Metanephros (tissue), 2 donors: ENCODE data around the gene ARHGEF40. TPM values are rescaled to one million over a fixed set of nuclear protein-coding genes. Genes with fewer than 3 reads are reported as not detected.

Experiments
- small RNA-seq: library from RNA; depleted of rRNA; stranded (forward); fragments of <200 nt; gene quantifications from one replicate; pipeline ENCODE3, GENCODE V24; 2014; ENCODE audit warnings: low replicate concordance
- total RNA-seq: library from RNA; depleted of rRNA; stranded (reverse); fragments of >200 nt; gene quantifications from one replicate; pipeline ENCODE4 v1.2.3, GENCODE V29; 2014

Gene ARHGEF40
- 77.5 TPM for total RNA-seq

GRCh38 chr14:21070083-21070609 lies at the start of gene ARHGEF40:
TSS of gene ARHGEF40 (plus strand) at chr14:21070304. CDS start at chr14:21070397, 93 bp downstream.

GRCh38 chr14:21024585-21025370 lies 45.3 kb upstream of the ARHGEF40 start, which contains the start of gene NDRG2:
TSS of gene NDRG2 (minus strand) at chr14:21025061. CDS start at chr14:21023315, 1,746 bp downstream.

GRCh38 chr14:21029917-21030316 lies 40.2 kb upstream of the ARHGEF40 start, which contains the start of gene TPPP2:
TSS of gene TPPP2 (plus strand) at chr14:21030217. CDS start at chr14:21030582, 365 bp downstream.

GRCh38 chr14:21034707-21035106 lies 35.4 kb upstream of the ARHGEF40 start, which contains the start of gene RNASE13:
TSS of gene RNASE13 (minus strand) at chr14:21034807. CDS start at chr14:21034288, 519 bp downstream.

GRCh38 chr14:21041676-21042433 lies 28.2 kb upstream of the ARHGEF40 start, which contains the start of gene RNASE7:
TSS of gene RNASE7 (plus strand) at chr14:21042362. CDS start at chr14:21042993, 631 bp downstream.

GRCh38 chr14:21057803-21058675 lies 12.1 kb upstream of the ARHGEF40 start, which contains the start of gene RNASE8:
TSS of gene RNASE8 (plus strand) at chr14:21057822. CDS start at chr14:21057893, 71 bp downstream.

GRCh38 chr14:21098076-21098891 lies 28.2 kb downstream of the ARHGEF40 start, which contains the start of gene ZNF219:
TSS of gene ZNF219 (minus strand) at chr14:21098655. CDS start at chr14:21093591, 5,064 bp downstream.

GRCh38 chr14:21100931-21101330 lies 30.8 kb downstream of the ARHGEF40 start, which contains the start of gene TMEM253:
TSS of gene TMEM253 (plus strand) at chr14:21101066. CDS start at chr14:21101344, 278 bp downstream.

Small RNA genes lying within 50 kb of the gene (small RNA-seq; reads per million reads assigned to genes)
- gene RNU6-252P: not detected

Other genes with a start within 250 kb of the ARHGEF40 start
- gene RNASE3, start 178.9 kb upstream of the ARHGEF40 start, total RNA-seq: 3.3 TPM
- gene RNASE2, start 114.8 kb upstream of the ARHGEF40 start, total RNA-seq: 8.5 TPM
- gene METTL17, start 80.3 kb upstream of the ARHGEF40 start, total RNA-seq: 44.9 TPM
- gene SLC39A2, start 71.0 kb upstream of the ARHGEF40 start, total RNA-seq: 1.9 TPM
- gene NDRG2, start 45.2 kb upstream of the ARHGEF40 start, total RNA-seq: 114 TPM
- 1.8 TPM for gene TPPP2, start 40.1 kb upstream of the ARHGEF40 start, total RNA-seq
- not detected for gene RNASE13, start 35.5 kb upstream of the ARHGEF40 start, total RNA-seq
- 0.18 TPM for gene RNASE7, start 27.9 kb upstream of the ARHGEF40 start, total RNA-seq
- not detected for gene RNASE8, start 12.5 kb upstream of the ARHGEF40 start, total RNA-seq
- 19.1 TPM for gene ZNF219, start 28.4 kb downstream of the ARHGEF40 start, total RNA-seq
- gene TMEM253, start 30.8 kb downstream of the ARHGEF40 start, total RNA-seq: 0.35 TPM
- gene OR5AU1, start 85.8 kb downstream of the ARHGEF40 start, total RNA-seq: not detected
- 1,235 TPM for gene HNRNPC, start 199.1 kb downstream of the ARHGEF40 start, total RNA-seq
- gene RPGRIP1, start 209.8 kb downstream of the ARHGEF40 start, total RNA-seq: 1.1 TPM